ENCODE results near the gene EXOC8.

The EXOC8 gene

DNA sequence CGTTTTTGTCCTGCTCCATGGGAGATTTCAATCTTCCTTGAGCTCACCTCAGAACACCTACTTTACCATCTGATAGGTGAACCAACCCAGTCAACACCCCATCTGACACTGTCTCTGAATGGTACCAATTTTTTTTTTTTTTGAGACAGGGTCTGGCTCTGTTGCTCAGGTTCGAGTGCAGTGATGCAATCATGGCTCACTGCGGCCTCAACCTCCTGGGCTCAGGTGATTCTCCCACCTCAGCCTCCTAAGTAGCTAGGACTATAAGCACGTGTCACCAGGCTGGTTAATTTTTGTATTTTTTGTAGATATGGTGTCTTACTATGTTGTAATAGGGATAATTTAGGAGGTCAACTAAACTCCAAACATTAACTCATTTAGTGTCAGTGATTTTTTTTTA is 36.7 kb upstream of the EXOC8 start:
- no peaks in the 10 kb centered on the region for H3K36me3 ChIP-seq (ENCODE audit: control insufficient read depth, insufficient read depth, low read length)
- peaks cover 3% of the 10 kb centered on the region for H3K4me1 ChIP-seq (ENCODE audit: control insufficient read depth, insufficient read depth, low read length)
- no peaks in the 10 kb centered on the region for H3K9me3 ChIP-seq (ENCODE audit: control insufficient read depth, low read length)
- no peak overlapping the region for H3K4me3 ChIP-seq (ENCODE audit: insufficient read depth, low read depth, low read length)
- H3K27me3 ChIP-seq (ENCODE audit: control insufficient read depth, insufficient read depth, low read length, poor library complexity, severe bottlenecking) = no peaks in the 10 kb centered on the region
- WGBS, 2 experiments = 89 to 90% methylated on average over 3 of the region's 4 CpGs
- no peak overlapping the region for H3K27ac ChIP-seq (ENCODE audit: insufficient read depth, low read depth, low read length, poor library complexity, severe bottlenecking)

DNA sequence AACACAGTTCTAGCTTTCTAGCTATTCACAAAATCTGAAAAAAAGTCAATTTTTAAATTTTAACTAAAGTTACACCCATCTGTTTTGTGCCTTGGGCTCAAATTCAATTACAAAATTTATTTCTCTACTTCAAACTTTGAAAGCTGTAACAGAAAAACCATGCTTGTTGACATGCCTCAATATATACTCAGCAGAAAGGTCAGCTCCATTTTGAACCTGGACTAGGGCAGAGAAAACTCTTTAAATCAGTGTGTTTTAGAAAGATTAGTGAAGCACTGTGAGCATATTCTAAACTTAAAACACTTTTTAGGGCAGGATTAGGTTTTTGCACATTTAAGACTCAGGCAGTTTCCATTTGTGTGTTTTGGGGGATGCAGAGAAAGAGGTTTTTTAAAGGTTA is 34.8 kb upstream of the EXOC8 start:
- H3K9me3 ChIP-seq (ENCODE audit: control insufficient read depth, low read length) = no peaks in the 10 kb centered on the region
- H3K4me3 ChIP-seq (ENCODE audit: insufficient read depth, low read depth, low read length) = no peak overlapping the region
- peaks cover 8% of the 10 kb centered on the region for H3K4me1 ChIP-seq (ENCODE audit: control insufficient read depth, insufficient read depth, low read length)
- no peak overlapping the region for H3K27ac ChIP-seq (ENCODE audit: insufficient read depth, low read depth, low read length, poor library complexity, severe bottlenecking)
- H3K27me3 ChIP-seq (ENCODE audit: control insufficient read depth, insufficient read depth, low read length, poor library complexity, severe bottlenecking) = no peaks in the 10 kb centered on the region
- H3K36me3 ChIP-seq (ENCODE audit: control insufficient read depth, insufficient read depth, low read length) = no peaks in the 10 kb centered on the region

DNA sequence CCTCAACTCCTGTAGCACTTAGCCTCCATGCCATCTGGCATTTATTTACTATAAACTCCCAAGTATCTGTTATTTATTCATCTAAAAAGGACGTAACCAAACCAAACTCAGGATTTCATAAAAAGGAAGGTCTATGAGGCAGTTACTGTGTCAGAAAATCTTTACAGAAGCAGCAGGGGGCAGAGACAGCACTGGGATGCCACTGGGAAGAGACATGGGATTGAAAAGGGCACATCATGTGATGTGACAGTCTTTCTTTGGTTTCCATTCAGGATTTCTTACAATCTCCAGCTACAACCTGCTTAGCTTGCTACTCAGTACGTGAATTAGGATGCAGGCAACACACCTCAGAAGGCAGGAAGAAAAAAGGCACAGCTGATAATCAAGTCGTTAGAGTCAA is 31.6 kb upstream of the EXOC8 start:
- 62 to 65% methylated on average over 3 of the region's 3 CpGs for WGBS, 2 experiments
- Histone ChIP-seq H3K36me3 (ENCODE audit: control insufficient read depth, insufficient read depth, low read length) (no peaks in the 10 kb centered on the region), H3K4me1 (ENCODE audit: control insufficient read depth, insufficient read depth, low read length) (peaks cover 8% of the 10 kb centered on the region), H3K27me3 (ENCODE audit: control insufficient read depth, insufficient read depth, low read length, poor library complexity, severe bottlenecking) (no peaks in the 10 kb centered on the region), H3K9me3 (ENCODE audit: control insufficient read depth, low read length) (no peaks in the 10 kb centered on the region), H3K27ac (ENCODE audit: insufficient read depth, low read depth, low read length, poor library complexity, severe bottlenecking) (no peak overlapping the region), H3K4me3 (ENCODE audit: insufficient read depth, low read depth, low read length) (no peak overlapping the region)

DNA sequence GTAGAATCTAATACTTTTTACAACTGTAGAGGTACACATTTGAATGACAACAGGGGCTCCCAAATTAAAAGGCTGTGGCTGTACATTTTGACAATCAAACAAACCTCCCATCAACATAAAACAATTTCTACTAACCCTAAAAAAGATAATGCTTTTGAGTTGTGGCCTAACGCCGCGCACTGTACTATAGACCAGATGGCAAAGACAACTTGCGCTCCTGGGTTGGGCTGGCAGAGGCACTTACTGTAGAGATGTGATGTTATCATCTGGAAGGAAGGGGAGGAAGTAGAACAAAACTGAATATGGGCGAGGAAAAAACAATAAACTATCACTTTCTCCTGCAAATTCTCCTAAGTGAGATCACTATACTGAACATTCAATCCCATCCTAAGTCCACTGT is 26.5 kb upstream of the EXOC8 start:
- Histone ChIP-seq H3K27me3 (ENCODE audit: control insufficient read depth, insufficient read depth, low read length, poor library complexity, severe bottlenecking) (no peaks in the 10 kb centered on the region), H3K9me3 (ENCODE audit: control insufficient read depth, low read length) (no peaks in the 10 kb centered on the region), H3K36me3 (ENCODE audit: control insufficient read depth, insufficient read depth, low read length) (no peaks in the 10 kb centered on the region), H3K4me1 (ENCODE audit: control insufficient read depth, insufficient read depth, low read length) (peaks cover 3% of the 10 kb centered on the region), H3K4me3 (ENCODE audit: insufficient read depth, low read depth, low read length) (no peak overlapping the region), H3K27ac (ENCODE audit: insufficient read depth, low read depth, low read length, poor library complexity, severe bottlenecking) (no peak overlapping the region)
- WGBS, 2 experiments = 93 to 100% methylated on average over 5 of the region's 5 CpGs

DNA sequence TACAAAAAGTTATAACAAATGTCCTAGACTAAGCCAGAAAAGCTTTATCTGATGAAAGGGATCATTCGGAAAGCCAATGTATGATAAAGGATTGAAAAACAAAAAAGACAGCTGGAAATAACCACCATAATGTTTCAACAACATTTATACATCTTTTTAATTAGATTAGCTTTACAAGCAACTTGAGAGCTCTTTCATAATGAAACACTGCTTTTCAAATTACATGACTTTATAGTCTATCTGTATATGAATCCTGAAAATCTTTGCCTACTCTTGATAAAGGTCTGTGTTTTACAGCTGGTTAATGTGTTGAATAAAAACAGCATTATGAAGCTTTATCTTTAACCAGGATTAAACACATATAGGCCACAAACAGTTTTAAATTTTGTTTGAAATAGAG is 26.0 kb upstream of the EXOC8 start:
- Histone ChIP-seq H3K27me3 (ENCODE audit: control insufficient read depth, insufficient read depth, low read length, poor library complexity, severe bottlenecking) (no peaks in the 10 kb centered on the region), H3K4me1 (ENCODE audit: control insufficient read depth, insufficient read depth, low read length) (no peaks in the 10 kb centered on the region), H3K27ac (ENCODE audit: insufficient read depth, low read depth, low read length, poor library complexity, severe bottlenecking) (no peak overlapping the region), H3K36me3 (ENCODE audit: control insufficient read depth, insufficient read depth, low read length) (no peaks in the 10 kb centered on the region), H3K4me3 (ENCODE audit: insufficient read depth, low read depth, low read length) (no peak overlapping the region), H3K9me3 (ENCODE audit: control insufficient read depth, low read length) (no peaks in the 10 kb centered on the region)
- 90 to 100% methylated on average over 1 of the region's 1 CpG for WGBS, 2 experiments

DNA sequence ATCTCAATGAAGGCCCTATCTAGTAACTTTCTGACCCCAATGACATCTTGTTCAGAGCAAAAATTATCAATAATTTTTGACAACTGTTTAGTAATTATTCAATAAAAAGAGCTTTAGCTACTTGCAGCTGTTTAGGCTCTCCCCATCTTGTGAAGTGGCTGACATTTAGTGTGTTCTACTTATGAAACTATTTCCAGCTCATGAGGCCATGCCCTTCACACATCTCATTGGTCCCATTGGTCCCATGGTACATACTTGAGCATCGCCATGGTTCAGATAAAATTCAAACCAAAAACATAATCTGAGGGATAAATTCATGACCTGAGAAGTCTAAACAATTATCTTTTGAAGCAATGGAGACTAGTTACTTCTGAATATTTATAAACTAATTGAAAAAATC is 24.7 kb upstream of the EXOC8 start:
- 94 to 100% methylated on average over 1 of the region's 1 CpG for WGBS, 2 experiments
- no peaks in the 10 kb centered on the region for H3K4me1 ChIP-seq (ENCODE audit: control insufficient read depth, insufficient read depth, low read length)

DNA sequence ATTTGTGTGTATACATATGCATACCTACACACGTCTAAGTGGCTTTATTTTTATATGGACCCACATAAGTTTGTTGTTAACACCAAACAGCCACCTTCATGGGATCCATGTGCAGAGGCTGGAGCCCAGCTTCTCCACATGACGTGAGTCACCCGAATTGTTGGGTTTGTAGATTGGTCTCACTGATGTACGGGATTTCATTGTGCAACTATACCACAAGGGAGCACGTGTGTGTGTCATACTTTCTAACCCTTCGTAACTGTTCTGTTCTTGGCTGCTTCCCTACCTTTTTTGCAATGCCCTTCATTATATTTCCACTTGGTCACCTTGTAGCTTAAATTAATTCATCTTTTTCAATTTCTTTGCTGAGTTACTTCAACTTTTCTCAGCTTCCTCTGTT is 21.5 kb upstream of the EXOC8 start:
- no peaks in the 10 kb centered on the region for H3K9me3 ChIP-seq (ENCODE audit: control insufficient read depth, low read length)
- 94 to 95% methylated on average over 5 to 6 of the region's 6 CpGs for WGBS, 2 experiments

More for the DNA sequence above, 24.7 kb upstream of the EXOC8 start:
- Histone ChIP-seq H3K27me3 (ENCODE audit: control insufficient read depth, insufficient read depth, low read length, poor library complexity, severe bottlenecking) (no peaks in the 10 kb centered on the region), H3K27ac (ENCODE audit: insufficient read depth, low read depth, low read length, poor library complexity, severe bottlenecking) (no peak overlapping the region), H3K36me3 (ENCODE audit: control insufficient read depth, insufficient read depth, low read length) (no peaks in the 10 kb centered on the region), H3K4me3 (ENCODE audit: insufficient read depth, low read depth, low read length) (no peak overlapping the region), H3K9me3 (ENCODE audit: control insufficient read depth, low read length) (no peaks in the 10 kb centered on the region)

DNA sequence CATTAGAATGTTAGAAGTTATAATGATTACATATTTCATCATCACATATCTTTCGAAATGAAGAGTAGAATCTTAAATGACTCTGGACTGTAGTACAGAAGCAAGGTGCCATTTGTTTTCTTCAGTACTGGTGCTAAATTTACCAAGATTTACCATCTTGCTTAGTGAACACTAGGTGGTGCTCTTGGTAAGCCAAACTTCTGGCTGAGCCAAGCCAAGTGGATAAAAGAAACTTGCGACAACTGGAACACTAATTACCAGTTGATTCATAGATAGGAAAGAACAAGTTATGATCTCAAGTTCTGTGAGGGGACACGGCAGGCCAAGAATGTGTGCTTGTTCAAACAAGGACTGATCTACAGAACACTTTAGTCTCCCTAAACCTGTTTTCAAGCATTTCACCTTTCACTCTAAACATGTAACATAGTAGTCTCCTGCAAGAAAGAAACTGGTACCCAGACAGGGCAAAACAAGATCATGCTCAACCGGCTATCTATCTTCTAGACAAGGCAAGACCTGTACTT is 20.2 kb upstream of the EXOC8 start:
- Histone ChIP-seq H3K9me3 (ENCODE audit: control insufficient read depth, low read length) (no peaks in the 10 kb centered on the region), H3K27ac (ENCODE audit: insufficient read depth, low read depth, low read length, poor library complexity, severe bottlenecking) (no peak overlapping the region), H3K4me3 (ENCODE audit: insufficient read depth, low read depth, low read length) (no peak overlapping the region), H3K4me1 (ENCODE audit: control insufficient read depth, insufficient read depth, low read length) (no peaks in the 10 kb centered on the region), H3K27me3 (ENCODE audit: control insufficient read depth, insufficient read depth, low read length, poor library complexity, severe bottlenecking) (no peaks in the 10 kb centered on the region), H3K36me3 (ENCODE audit: control insufficient read depth, insufficient read depth, low read length) (no peaks in the 10 kb centered on the region)
- 46% methylated on average over 4 of the region's 4 CpGs for WGBS, 2 experiments

More for the DNA sequence above, 21.5 kb upstream of the EXOC8 start:
- Histone ChIP-seq H3K36me3 (ENCODE audit: control insufficient read depth, insufficient read depth, low read length) (no peaks in the 10 kb centered on the region), H3K27me3 (ENCODE audit: control insufficient read depth, insufficient read depth, low read length, poor library complexity, severe bottlenecking) (no peaks in the 10 kb centered on the region), H3K4me3 (ENCODE audit: insufficient read depth, low read depth, low read length) (no peak overlapping the region), H3K4me1 (ENCODE audit: control insufficient read depth, insufficient read depth, low read length) (no peaks in the 10 kb centered on the region), H3K27ac (ENCODE audit: insufficient read depth, low read depth, low read length, poor library complexity, severe bottlenecking) (no peak overlapping the region)

DNA sequence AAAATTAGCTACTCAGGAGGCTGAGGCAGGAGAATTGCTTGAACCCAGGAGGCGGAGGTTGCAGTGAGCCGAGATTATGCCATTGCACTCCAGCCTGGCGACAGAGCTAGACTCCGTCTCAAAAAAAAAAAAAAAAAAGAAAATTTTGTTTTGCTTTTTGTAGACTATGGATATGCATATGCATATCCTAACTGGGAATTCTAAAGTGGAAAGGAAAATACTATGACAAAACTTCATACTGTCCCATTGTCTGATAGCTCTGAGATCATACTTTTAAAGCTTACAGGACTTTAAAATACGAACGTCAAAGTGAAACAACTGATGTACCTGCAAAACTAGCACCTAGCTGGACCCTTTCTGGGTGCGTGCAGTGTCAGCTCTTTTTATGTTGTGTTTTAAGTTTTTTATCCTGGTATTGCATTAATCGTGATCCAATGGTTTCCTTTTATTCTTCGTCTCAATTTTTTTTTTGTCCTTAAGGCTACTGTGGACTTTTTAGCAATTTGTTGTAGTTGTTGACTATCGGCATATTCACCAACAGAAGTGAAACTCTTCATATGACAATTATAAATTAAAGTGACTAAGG is 19.6 kb upstream of the EXOC8 start:
- no peaks in the 10 kb centered on the region for H3K9me3 ChIP-seq (ENCODE audit: control insufficient read depth, low read length)
- H3K4me3 ChIP-seq (ENCODE audit: insufficient read depth, low read depth, low read length) = no peak overlapping the region
- no peak overlapping the region for H3K27ac ChIP-seq (ENCODE audit: insufficient read depth, low read depth, low read length, poor library complexity, severe bottlenecking)
- no peaks in the 10 kb centered on the region for H3K4me1 ChIP-seq (ENCODE audit: control insufficient read depth, insufficient read depth, low read length)
- no peaks in the 10 kb centered on the region for H3K36me3 ChIP-seq (ENCODE audit: control insufficient read depth, insufficient read depth, low read length)
- H3K27me3 ChIP-seq (ENCODE audit: control insufficient read depth, insufficient read depth, low read length, poor library complexity, severe bottlenecking) = no peaks in the 10 kb centered on the region
- WGBS, 2 experiments = 90 to 92% methylated on average over 8 to 9 of the region's 10 CpGs

DNA sequence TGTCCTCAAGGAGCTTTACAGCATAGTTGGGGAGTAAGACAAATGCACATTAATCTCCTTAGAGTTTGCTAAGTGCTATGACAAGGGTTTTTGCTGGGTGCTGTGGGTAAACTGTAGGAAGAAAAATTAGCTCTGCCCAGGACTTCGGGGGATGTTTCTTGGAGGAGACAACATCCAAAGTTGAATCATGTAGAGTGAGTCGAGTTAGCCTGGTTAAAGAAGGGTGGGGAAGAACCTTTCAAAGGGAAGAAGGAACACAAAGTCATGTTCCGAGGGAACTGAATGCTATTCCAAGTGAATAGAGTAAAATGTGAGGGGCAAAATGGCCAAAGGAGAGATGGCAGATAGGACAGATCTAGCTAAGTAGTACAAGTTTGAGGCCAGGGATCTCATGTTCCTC is 17.5 kb upstream of the EXOC8 start:
- Histone ChIP-seq H3K36me3 (ENCODE audit: control insufficient read depth, insufficient read depth, low read length) (peaks cover 4% of the 10 kb centered on the region), H3K27me3 (ENCODE audit: control insufficient read depth, insufficient read depth, low read length, poor library complexity, severe bottlenecking) (no peaks in the 10 kb centered on the region), H3K4me3 (ENCODE audit: insufficient read depth, low read depth, low read length) (no peak overlapping the region), H3K9me3 (ENCODE audit: control insufficient read depth, low read length) (no peaks in the 10 kb centered on the region), H3K4me1 (ENCODE audit: control insufficient read depth, insufficient read depth, low read length) (no peaks in the 10 kb centered on the region), H3K27ac (ENCODE audit: insufficient read depth, low read depth, low read length, poor library complexity, severe bottlenecking) (no peak overlapping the region)
- WGBS, 2 experiments = 90 to 91% methylated on average over 3 of the region's 3 CpGs
